Tibial nerve (tissue), 4 donors: ENCODE data around the gene PDIA6.

Experiments
- CTCF ChIP-seq, 5 experiments: fragments of 200-600 bp in 3 of 5; fragments of 450-650 bp in 2 of 5; sonication (generic) in 3 of 5; IDR thresholded peaks; one replicate each; pipeline ENCODE4 v1.5.1; 2016 to 2019; ENCODE audit warnings: antibody characterized with exemption in 5 of 5, mild to moderate bottlenecking in 3 of 5, moderate library complexity in 2 of 5
- EP300 ChIP-seq, 2 donors: sonication (generic); formaldehyde crosslinking; IDR thresholded peaks; one replicate each; pipeline ENCODE4 v1.6.1; 2017; ENCODE audit warnings: antibody characterized with exemption in 2 of 2, mild to moderate bottlenecking in 1 of 2
- POLR2A ChIP-seq, 2 donors: fragments of 450-650 bp; IDR thresholded peaks; one replicate each; pipeline ENCODE4 v1.6.1; 2017; ENCODE audit warnings: antibody characterized with exemption in 2 of 2, mild to moderate bottlenecking in 2 of 2, moderate library complexity in 2 of 2

GRCh38 chr2:10839813-10840212, 27.2 kb upstream of the PDIA6 start:
- TF ChIP-seq POLR2A (IDR thresholded peaks at IDR 0.05) (no peak), CTCF (IDR thresholded peaks at IDR 0.05) (no peak), EP300 (IDR thresholded peaks at IDR 0.05) (no peak)
